Measurements from ENCODE around the gene PDE10A.

DNA sequence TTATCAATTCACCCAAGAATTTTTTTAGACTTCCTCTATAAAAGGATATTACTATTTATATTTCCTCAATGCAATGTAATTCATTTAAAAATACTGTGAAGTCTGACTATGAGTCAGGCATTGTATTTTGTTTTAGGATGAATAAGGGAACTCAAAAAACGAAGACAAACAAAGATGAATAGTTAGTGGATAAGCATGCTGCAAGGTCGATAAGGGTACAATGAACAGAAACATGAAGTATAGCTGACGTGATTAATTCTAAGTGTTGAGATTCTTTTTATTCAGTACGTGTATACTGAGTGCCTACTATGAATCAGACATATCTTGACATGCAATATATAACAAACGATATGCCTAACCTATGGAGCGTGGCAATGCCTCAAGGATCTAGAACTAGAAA, 105.4 kb downstream of the PDE10A start:
- no peak for TF ChIP-seq CTCF (IDR thresholded peaks at IDR 0.05; ENCODE audit: insufficient read depth, low read length, poor library complexity, severe bottlenecking)
- TF ChIP-seq EZH2phosphoT487 (conservative IDR thresholded peaks at IDR 0.05; ENCODE audit: low read length) = no peak
